ENCODE data around the gene IL6ST. TPM values are rescaled to one million over a fixed set of nuclear protein-coding genes. Genes with fewer than 3 reads are reported as not detected.
"Not testable (repeated sequence)": the region's sequence is repeated elsewhere in the genome, so short reads cannot be mapped to it uniquely, and the experiment has no call there.

The IL6ST gene
- total RNA-seq, 3 donors from 2014 or later: 78.0 to 209 (median 126) TPM

GRCh38 chr5:56002303-56002702, 7.5 kb upstream of the IL6ST start:
- H3K4me3 ChIP-seq: no peak overlapping the region
- no peaks in the 10 kb centered on the region for H3K9me3 ChIP-seq
- TF ChIP-seq CTCF (IDR thresholded peaks at IDR 0.05): no peak

DNA sequence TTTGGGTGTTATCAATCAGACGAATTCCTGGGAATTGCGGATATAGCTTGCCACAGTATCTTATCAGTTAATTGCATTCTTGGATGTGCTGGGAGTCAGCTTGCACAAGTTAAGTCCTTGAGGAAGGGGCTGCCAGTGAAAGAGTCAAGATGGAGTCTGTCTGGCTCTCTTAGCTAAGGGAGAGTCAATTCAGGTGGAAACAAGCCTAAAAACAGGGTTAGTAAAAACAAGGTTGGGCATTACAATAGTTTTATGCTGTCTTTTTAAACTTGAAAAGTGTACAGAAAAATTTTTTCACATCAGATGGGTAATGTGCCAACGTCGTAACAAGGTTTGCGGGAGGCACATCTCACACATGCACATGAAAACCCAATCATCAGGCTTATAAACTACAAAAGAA, 5.5 kb upstream of the IL6ST start:
- DNase-seq; H3K36me3 ChIP-seq (ENCODE audit: low read depth); H3K9me3 ChIP-seq; H3K4me3 ChIP-seq; ATAC-seq; intact Hi-C loops (cut with DNase I, micrococcal nuclease): not testable (repeated sequence)
- peaks cover 21% of the 10 kb centered on the region for H3K4me1 ChIP-seq (ENCODE audit: low read depth)

More at GRCh38 chr5:56002303-56002702, 7.5 kb upstream of the IL6ST start:
- peaks cover 8% of the 10 kb centered on the region for H3K4me1 ChIP-seq (ENCODE audit: low read depth)
- no peak for ATAC-seq
- intact Hi-C loops (cut with DNase I, micrococcal nuclease): no loop called here
- H3K36me3 ChIP-seq (ENCODE audit: low read depth): no peaks in the 10 kb centered on the region
- no peak for DNase-seq

DNA sequence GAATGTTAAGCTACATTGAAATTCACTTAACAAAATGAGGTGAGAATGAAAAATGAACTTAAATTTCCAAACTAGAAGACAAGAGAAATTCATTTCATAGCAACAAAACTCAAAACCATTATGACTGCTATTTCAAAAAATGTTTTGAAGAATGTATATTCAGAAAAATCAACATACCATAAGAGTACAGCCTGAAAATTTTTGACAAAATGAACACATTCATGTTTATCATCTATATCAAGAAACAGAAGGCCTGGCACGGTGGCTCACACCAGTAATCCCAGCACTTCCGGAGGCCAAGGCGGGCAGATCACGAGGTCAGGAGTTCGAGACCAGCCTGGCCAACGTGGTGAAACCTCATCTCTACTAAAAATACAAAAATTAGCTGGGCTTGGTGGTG, 4.2 kb upstream of the IL6ST start:
- Histone ChIP-seq H3K4me3 (no peak overlapping the region), H3K4me1 (ENCODE audit: low read depth) (peaks cover 21% of the 10 kb centered on the region), H3K36me3 (ENCODE audit: low read depth) (no peaks in the 10 kb centered on the region), H3K9me3 (no peaks in the 10 kb centered on the region)
- TF ChIP-seq CTCF (IDR thresholded peaks at IDR 0.05): no peak
- DNase-seq (no peak), ATAC-seq (no peak)
- intact Hi-C loops (cut with DNase I, micrococcal nuclease): no loop called here

GRCh38 chr5:55997742-55998351, 3.1 kb upstream of the IL6ST start:
- intact Hi-C loops (cut with DNase I, micrococcal nuclease): no loop called here
- Histone ChIP-seq H3K36me3 (ENCODE audit: low read depth) (no peaks in the 10 kb centered on the region), H3K9me3 (no peaks in the 10 kb centered on the region), H3K4me3 (no peak overlapping the region), H3K4me1 (ENCODE audit: low read depth) (peaks cover 28% of the 10 kb centered on the region)
- ATAC-seq (peak; percentile 2), DNase-seq (no peak)
- TF ChIP-seq CTCF (IDR thresholded peaks at IDR 0.05): no peak

- Histone ChIP-seq H3K9me3 (no peaks in the 10 kb centered on the region), H3K4me3 (peak overlapping the region; percentile 74), H3K4me1 (ENCODE audit: low read depth) (peaks cover 43% of the 10 kb centered on the region), H3K36me3 (ENCODE audit: low read depth) (no peaks in the 10 kb centered on the region)
- intact Hi-C loops (cut with DNase I, micrococcal nuclease): no loop called here
- peak; percentile 98 for DNase-seq
- TF ChIP-seq CTCF (IDR thresholded peaks at IDR 0.05): no peak
- peak; percentile 97 for ATAC-seq
Observed at GRCh38 chr5:55994998-55995914, 493 bp upstream of the IL6ST start.

Measured in mucosa of descending colon (tissue), 3 donors.